Hypothalamus (tissue), 51 donors: ENCODE data around the gene CD302.
"Not testable (repeated sequence)": the region's sequence is repeated elsewhere in the genome, so short reads cannot be mapped to it uniquely, and the experiment has no call there.

Experiments used
- DNase-seq, 51 donors: peaks; one replicate each; lab custom pipeline; 2025; lab: John Stamatoyannopoulos, UW

Gene CD302

DNA sequence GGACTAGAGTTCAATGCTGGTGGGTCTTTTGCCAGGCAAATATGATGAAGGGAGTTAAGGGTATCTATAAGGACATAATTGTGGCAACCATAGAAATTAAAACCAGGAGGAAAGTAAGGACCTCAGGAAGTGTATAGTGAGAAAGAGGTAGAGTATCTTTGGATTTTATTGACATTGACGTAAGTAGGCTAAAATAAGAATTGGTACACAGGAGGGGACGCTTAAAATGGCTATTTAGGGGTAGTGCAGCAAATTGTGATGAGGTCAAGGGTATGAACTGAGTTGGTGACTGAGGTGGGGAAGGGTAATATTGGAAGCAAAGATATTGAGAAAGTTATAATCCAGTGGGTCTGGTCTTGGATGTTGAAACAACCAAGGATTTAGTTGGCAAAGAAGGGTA, 43.0 kb downstream of the CD302 start:
- no peak for DNase-seq

- no peak for DNase-seq
Measured at GRCh38 chr2:159753797-159754196, 44.2 kb downstream of the CD302 start.

DNA sequence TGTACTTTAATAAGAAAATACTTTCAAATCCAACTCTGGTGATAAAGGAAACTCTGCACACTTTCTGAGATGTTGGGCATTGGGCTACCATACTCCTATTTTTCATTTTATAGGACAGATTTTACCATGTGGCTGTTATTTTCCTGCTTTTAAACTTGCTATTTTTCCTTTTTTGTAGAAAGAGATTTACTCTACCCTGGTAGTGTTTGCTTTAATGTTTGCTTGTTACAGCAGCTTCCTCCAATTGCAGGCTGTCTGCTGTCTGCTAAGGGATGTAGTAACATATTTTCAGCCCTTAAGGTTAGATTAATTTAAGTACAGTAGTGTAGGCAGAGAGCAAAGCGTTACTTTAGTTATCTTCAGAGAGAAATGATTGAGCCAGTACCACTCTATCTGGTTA, 47.1 kb downstream of the CD302 start:
- no peak for DNase-seq

- DNase-seq = no peak
Measured at GRCh38 chr2:159748089-159748488, 49.9 kb downstream of the CD302 start.

DNA sequence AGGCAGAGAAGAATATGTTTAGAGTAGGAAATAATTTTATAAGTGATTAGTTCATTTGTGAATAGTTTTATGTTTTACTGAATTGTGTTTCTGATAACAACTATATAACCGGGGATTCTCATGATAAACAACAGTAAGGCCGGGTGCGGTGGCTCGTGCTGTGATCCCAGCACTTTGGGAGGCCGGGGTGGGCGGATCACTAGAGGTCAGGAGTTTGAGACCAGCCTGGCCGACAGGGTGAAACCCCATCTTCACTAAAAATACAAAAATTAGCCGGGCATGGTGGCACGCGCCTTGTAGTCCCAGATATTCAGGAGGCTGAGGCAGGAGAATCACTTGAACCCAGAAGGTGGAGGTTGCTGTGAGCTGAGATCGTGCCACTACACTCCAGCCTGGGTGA, 52.8 kb downstream of the CD302 start:
- DNase-seq = not testable (repeated sequence)

- DNase-seq = no peak
Measured at GRCh38 chr2:159744363-159744762, 53.6 kb downstream of the CD302 start.

- DNase-seq = no peak
Measured at GRCh38 chr2:159742846-159743245, 55.2 kb downstream of the CD302 start.

GRCh38 chr2:159738509-159739390, 59.3 kb downstream of the CD302 start:
- no peak for DNase-seq

- no peak for DNase-seq
Measured at GRCh38 chr2:159737917-159738296, 60.1 kb downstream of the CD302 start.

DNA sequence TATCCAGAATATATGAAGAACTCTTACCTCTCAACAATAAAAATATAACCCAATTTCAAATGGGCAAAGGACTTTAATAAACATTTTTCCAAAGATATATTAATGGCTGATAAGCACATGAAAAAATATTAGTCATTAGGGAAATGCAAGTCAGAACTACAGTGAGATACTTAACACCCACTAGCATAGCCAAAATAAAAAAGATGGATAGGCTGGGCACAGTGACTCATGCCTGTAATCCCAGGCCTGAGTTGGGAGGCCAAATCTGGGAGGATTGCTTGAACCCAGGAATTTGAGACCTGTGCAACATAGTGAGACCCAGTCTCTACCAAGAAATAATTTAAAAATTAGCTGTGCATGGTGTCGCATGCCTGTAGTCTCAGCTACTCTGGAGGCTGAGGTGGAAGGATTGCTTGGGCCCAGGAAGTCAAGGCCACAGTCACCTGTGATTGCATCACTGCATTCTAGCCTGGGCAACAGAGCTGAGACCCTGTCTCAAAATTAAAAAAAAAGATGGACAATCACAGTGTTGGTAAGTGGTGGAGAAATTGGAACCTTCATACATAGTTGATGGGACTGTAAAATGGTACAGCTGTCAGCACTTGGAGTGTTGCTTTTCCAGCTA, 60.6 kb downstream of the CD302 start:
- DNase-seq = no peak

DNA sequence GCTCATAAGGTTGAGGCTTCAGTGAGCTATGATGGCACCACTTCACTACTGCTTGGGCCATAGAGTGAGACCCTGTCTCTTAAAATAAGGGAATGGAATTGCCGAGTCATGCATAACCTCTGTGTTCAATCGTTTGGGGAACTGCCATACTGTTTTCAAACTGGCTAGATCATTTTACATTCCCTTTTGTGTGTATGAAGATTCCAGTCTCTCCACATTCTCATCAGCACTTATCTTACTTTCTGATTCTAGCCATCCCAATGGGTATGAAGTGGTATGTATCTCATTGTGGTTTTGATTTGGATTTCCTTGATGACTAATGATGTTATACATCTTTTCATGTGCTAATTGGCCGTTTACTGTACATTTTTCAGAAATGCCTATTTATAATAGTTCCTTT, 62.0 kb downstream of the CD302 start:
- no peak for DNase-seq

DNA sequence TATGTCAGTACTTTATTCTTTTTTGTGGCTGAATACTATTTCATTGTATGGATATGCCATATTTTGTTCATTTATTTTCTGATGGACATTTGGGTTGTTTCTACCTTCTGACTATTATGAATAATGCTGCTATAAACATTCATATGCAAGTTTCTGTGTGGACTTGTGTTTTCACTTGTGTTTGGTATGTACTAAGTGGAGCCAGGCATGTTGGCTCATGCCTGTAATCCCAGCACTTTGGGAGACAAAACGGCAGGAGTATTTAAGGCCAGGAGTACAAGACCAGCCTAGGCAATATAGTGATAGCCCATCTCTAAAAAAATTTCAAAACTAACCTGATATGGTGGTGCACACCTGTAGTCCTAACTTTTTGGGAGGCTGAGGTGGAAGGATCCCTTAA, 62.4 kb downstream of the CD302 start:
- no peak for DNase-seq

GRCh38 chr2:159728629-159729028, 69.4 kb downstream of the CD302 start:
- no peak for DNase-seq

GRCh38 chr2:159725713-159726112, 72.3 kb downstream of the CD302 start:
- DNase-seq = no peak

DNA sequence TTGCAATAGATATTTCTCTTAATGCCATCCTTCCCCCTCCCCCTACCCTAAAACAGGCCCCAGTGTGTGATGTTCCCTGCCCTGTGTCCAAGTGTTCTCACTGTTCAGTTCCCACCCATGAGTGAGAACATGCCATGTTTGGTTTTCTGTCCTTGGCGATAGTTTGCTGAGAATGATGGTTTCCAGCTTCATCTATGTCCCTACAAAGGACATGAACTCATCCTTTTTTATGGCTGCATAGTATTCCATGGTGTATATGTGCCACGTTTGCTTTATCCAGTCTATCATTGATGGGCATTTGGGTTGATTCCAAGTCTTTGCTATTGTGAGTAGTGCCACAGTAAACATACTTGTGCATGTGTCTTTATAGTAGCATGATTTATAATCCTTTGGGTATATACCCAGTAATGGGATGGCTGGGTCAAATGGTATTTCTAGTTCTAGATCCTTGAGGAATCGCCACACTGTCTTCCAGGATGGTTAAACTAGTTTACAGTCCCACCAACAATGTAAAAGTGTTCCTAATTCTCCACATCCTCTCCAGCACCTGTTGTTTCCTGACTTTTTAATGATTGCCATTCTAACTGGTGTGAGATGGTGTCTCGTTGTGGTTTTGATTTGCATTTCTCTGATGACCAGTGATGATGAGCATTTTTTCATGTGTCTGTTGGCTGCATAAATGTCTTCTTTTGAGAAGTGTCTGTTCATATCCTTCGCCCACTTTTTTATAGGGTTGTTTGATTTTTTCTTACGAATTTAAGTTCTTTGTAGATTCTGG, 73.0 kb downstream of the CD302 start:
- not testable (repeated sequence) for DNase-seq

- DNase-seq = no peak
Measured at GRCh38 chr2:159722580-159722979, 75.4 kb downstream of the CD302 start.

GRCh38 chr2:159720676-159721075, 77.3 kb downstream of the CD302 start:
- DNase-seq = no peak
